HG03103 (cell line): ENCODE results near the gene RPL18.

Experiments
- ATAC-seq: cut with Tn5 transposase; IDR thresholded peaks from one replicate; pipeline ENCODE4 v1.9.1; 2021; ENCODE audit warnings: low read depth; ENCODE audit not compliant: unreplicated experiment

RPL18 gene

GRCh38 chr19:48615231-48616040 lies 3.5 kb downstream of the RPL18 start:
- no peak for ATAC-seq

DNA sequence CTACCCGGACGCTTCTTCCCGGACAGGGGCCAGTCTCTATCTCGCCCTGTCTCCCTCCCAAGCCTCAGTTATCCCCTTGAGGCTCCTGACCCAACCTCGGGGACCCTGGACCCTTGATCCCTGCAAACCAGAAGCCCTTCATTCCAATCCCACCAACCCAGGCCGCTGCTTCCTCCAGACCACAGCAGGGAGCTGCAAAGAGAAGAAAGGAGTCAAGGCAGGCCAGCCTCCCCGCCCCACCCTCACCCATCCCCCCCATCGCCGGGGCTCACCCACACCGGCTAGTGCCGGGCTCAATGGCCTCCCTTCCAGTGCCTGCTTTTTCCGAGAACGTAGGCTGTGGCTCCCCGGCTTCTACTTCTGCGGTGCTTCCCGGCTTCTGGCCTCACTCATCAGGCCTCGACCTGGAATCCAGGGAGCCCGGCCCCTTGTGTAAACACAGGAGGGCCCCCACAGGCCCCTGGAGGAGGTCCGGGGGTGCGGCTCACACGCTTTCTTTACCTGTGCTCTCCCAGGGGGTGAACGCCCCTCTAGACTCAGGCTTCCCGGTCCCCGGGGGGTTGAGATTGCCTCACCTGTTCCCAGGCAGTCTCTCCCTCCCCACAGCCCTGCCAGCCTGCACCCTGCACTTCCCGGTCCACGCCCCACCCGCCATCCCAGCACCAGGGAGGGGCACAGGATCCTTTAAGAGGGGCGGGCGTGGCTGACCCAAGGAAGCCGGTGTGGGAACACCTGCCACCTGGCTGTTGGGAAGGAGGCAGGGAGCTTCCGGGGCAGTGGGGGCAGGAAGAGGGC lies 4.3 kb downstream of the RPL18 start, which contains the start of gene FAM83E:
Gene FAM83E (minus strand): TSS at position 641 of the 795 bp plus-strand sequence. CDS start 1,704 bp downstream, outside the sequence.
- no peak for ATAC-seq

GRCh38 chr19:48613852-48614435 lies 5.0 kb downstream of the RPL18 start:
- no peak for ATAC-seq

DNA sequence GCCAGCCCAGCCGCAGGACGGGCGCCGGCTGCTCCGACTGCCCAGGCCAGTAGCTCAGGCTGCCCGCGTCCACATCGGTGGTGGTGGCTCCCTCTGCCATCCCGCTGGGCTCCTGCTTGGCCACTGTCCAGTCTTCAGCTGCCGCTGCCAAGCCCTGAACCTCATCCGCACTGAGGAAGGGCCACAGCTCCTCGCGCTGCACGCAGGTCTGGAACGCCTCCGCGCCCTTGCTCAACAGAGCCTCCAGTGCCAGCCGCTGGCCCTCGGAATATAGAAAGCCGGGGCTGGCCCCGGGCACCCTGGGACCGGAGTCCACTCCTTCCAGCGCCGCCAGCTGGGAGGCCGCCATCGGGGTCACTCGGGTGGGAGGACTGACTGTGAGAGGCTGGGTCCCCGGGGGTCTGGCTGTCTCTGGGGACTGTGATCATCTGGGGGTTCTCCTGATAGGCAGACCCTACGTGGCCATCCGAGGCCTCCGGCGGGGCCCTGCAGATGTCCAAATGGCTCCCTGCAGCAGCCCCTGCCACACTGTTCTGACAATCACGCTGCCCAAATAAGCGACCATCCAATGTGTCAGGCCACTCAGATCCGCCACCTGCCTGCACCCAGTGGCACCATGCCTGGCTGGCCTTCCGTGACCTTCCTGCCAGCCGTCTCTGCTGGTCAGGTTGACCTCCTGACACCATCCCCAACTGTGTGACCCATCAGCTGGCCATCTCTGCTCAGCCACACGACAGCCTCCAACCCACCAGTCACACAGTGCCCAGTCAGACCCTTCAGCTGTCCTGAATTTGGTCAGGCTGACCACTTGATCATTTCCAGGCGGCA lies 5.7 kb downstream of the RPL18 start:
- ATAC-seq = no peak

GRCh38 chr19:48611872-48612271 lies 7.1 kb downstream of the RPL18 start:
- ATAC-seq = no peak

GRCh38 chr19:48609571-48610108 lies 9.3 kb downstream of the RPL18 start:
- no peak for ATAC-seq

DNA sequence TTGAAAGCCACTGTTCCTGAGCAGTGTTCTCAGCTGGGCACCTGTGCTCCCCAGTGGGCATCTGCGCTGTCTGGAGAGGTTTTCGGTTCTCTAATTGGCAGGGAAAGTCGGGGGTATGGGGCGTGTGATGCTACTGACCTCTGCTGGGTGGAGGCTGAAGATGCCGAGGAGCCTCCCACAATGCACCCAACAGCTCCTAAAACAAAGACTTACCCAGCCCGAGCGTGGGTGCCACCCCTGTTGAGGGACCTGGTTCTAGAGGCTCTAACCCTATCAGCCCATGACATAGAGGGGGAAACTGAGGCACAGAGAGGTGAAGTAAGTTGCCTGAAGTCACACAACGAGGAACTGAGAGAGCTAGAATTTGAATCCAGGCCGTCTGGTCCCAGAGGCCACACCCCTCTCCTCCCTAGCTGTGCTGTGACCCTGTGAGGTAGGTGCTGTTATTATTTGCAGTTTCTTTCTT lies 10.1 kb downstream of the RPL18 start:
- no peak for ATAC-seq

DNA sequence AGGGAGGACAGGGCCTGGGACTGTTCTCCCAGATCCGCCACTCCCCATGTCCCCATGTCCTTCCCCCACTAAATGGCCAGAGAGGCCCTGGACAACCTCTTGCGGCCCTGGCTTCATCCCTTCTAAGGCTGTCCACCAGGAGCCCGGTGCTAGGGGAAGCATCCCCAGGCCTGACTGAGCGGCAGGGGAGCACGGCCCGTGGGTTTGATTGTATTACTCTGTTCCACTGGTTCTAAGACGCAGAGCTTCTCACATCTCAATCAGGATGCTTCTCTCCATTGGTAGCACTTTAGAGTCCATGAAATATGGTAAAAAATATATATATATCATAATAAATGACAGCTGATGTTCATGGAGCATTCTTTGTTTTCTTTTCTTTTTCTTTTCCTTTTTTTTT lies 11.6 kb downstream of the RPL18 start:
- ATAC-seq = no peak

DNA sequence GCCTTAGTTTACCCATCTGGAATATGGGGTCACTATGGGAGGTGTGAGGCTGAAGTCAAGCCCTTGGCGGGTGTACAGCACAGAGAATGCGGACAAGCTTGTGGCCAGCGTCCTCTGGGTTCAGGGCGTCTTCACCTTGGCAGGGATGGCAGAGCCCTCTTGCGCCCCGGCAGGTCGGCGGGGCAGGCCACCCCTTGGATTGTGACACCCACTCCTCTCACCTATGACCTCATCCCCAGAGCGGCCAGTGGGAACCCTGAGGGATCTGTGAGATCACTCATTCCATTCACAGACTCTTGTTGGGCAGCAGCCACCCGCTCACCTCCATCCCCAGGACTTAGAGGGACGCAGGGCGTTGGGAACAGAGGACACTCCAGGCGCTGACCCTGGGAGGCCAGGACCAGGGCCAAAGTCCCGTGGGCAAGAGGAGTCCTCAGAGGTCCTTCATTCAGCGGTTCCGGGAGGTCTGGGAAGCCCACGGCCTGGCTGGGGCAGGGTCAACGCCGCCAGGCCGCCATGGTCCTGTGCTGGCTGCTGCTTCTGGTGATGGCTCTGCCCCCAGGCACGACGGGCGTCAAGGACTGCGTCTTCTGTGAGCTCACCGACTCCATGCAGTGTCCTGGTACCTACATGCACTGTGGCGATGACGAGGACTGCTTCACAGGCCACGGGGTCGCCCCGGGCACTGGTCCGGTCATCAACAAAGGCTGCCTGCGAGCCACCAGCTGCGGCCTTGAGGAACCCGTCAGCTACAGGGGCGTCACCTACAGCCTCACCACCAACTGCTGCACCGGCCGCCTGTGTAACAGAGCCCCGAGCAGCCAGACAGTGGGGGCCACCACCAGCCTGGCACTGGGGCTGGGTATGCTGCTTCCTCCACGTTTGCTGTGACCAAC lies 12.3 kb downstream of the RPL18 start, which contains the start of gene SPACA4:
Gene SPACA4 (plus strand): TSS at position 280 of the 896 bp plus-strand sequence. CDS start 237 bp downstream, at position 517.
- no peak for ATAC-seq

DNA sequence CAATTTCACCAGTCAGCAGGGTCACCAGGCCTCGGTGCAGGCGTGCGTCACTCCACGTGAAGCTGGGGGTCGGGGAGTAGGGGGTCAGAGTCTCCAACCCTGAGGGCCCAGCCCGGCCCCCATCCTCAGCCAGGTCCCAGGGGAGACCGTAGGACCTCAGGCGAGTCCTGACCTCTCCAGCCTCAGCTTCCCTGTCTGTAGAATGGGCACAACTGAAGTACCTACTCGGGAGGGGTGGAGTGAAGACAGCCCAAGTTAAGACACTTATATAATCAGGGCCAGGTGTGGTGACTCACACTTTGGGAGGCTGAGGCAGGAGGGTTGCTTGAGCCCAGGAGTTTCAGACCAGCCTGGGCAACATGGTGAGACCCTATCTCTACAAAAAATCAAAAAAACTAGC lies 15.1 kb downstream of the RPL18 start:
- no peak for ATAC-seq

GRCh38 chr19:48603449-48603848 lies 15.5 kb downstream of the RPL18 start:
- ATAC-seq = no peak

GRCh38 chr19:48603001-48603400 lies 16.0 kb downstream of the RPL18 start:
- ATAC-seq = no peak

- ATAC-seq = no peak
These were observed 18.1 kb downstream of the RPL18 start for GRCh38 chr19:48600679-48601417.

DNA sequence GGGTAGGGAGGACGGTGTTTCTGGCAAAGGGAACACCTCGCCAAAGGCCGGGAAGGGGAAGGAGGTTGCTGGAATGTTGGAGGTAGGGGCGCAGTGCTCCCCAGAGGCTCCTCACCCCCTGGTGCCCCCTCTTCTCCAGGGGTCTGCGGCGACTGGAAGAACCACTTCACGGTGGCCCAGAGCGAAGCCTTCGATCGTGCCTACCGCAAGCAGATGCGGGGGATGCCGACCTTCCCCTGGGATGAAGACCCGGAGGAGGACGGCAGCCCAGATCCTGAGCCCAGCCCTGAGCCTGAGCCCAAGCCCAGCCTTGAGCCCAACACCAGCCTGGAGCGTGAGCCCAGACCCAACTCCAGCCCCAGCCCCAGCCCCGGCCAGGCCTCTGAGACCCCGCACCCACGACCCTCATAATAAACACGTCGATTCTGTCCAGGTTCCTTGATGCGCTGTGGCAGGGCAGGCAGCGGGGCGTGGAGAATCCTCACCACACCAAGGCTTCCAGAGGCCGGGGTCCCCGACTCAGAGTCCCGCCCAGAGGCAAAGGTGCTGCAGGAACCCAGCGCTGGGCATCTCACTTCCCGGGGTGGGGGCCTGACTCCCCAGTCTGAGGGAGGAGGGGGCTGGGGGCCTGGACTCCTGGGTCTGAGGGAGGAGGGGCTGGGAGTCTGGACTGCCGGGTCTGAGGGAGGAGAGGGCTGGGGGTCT lies 19.8 kb downstream of the RPL18 start:
- no peak for ATAC-seq

- ATAC-seq = no peak
These were observed 22.1 kb downstream of the RPL18 start for GRCh38 chr19:48596679-48597465.

DNA sequence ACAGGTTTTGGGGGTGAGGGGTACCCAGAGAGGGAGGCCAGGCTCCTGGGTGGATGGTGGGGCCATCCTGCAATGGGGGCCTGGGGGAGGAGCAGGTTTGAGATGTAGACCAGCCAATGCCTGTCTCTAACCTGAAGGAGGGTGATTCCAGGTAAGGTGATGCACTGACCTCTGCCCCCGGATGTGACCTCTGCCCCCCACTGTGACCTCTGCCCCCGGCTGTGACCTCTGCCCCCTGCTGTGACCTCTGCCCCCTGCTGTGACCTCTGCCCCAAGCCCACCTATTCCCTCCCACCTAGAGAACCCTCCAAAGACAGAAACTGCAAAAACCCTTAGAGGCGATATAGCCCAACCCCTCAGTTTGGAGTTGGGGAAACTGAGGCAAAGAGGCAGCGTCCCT lies 22.7 kb downstream of the RPL18 start:
- no peak for ATAC-seq

GRCh38 chr19:48595833-48596232 lies 23.1 kb downstream of the RPL18 start:
- no peak for ATAC-seq
